Left forelimb (tissue), 1 donor: ENCODE results near the gene PTPN1.

Experiments
- DNase-seq: peaks from one replicate; pipeline ENCODE4 v3.0.0-alpha.2; 2018; ENCODE audit warnings: low spot score

Gene PTPN1

DNA sequence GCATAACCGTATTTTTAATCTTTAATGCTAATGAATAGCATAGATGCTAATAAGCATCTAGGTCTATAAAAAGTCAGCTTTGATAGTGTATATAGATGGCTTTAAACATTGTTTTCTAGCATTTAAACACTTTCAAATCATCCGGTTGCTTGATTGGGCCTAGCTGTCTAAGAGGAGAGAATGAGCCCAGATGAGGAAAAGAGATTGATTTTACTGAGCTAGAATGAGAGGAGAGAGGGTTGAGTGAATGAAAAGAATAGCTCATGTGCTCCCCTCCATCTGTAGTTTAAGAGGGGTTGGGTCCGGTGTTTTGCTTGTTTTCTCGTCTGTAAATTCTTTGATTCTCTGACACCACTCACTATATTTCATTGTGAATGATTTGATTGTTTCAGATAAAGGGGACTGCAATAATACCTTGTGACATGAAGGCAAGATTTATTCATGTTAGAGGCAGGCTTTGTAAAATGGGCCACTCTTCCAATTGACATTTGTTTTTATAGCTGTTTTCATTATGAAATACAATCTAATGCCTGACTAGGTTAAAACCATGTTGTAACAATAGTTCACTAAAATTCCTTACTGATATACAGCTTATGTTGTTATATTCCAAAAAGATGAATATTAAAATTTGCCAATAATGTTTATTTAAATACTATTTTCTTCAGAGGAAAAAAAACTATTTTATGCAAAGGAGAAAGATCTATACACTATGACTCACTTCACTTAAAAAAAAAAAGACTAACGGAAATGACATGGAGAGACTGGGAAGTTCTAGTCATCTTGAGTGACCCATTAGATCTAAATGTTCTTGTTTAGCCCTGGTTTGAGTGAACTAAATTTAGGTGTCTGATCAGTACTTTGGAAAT is 3.2 kb downstream of the PTPN1 start:
- DNase-seq: no peak

DNA sequence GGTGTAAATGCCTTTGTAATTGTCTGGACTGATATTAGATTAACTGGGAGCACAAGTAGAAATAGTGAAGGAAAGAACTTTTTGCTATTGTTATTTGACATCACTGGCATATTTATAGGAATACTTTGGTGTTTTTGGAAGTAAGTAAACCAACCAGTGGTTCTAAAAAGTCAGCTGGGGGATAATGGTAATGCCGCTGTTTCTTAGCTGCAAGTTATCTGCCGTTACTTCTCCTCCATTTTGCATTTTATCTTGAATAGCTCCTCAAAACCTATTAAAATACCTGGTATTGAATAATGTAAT is 3.8 kb downstream of the PTPN1 start:
- DNase-seq: no peak

DNA sequence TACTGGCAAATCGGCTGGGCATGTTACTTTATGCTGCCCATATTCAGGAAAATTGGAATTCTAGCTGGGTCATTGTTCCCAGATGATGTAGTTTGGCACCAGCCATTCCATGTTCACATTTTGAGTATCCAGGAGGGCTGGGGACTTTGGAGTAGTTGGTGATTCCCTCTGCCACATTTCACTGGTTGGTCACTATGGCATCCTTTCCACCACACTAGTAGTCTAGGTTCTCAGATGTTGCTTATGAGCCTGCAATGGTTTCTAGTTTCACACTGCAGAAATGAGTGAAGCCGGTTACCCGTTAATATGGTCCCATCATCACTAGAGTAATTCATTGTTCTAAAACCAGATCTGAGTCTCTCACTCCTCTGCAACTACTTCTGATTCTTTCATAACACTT is 4.6 kb downstream of the PTPN1 start:
- no peak for DNase-seq

DNA sequence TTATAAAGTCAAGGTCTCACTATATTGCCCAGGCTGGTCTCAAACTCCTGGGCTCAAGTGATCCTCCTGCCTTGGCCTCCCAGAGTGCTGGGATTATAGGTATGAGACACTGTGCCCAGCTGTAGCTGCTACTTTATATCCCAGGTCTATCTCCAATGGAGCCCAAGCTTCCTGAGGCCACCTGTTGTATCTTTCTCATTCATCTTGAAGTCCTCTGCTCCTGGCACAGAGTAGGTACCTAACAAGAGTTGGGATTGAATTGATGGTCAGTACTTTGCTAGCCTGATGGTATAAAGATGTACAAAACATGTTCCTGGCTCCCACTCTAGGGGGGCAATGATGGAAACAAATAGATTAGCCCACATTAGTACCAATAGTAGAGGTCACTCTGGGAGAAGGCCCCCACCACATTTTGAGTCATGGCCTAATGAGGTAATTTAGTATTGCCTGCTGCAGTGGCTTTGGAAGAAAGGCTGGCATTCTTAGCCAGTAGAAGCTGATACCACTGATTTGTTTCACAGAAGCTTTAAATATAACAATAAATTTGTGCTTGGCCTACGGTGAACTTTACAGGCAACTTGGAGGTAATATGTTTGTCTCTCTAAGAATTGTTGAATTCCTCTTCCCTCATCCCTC is 5.4 kb downstream of the PTPN1 start:
- DNase-seq: no peak

DNA sequence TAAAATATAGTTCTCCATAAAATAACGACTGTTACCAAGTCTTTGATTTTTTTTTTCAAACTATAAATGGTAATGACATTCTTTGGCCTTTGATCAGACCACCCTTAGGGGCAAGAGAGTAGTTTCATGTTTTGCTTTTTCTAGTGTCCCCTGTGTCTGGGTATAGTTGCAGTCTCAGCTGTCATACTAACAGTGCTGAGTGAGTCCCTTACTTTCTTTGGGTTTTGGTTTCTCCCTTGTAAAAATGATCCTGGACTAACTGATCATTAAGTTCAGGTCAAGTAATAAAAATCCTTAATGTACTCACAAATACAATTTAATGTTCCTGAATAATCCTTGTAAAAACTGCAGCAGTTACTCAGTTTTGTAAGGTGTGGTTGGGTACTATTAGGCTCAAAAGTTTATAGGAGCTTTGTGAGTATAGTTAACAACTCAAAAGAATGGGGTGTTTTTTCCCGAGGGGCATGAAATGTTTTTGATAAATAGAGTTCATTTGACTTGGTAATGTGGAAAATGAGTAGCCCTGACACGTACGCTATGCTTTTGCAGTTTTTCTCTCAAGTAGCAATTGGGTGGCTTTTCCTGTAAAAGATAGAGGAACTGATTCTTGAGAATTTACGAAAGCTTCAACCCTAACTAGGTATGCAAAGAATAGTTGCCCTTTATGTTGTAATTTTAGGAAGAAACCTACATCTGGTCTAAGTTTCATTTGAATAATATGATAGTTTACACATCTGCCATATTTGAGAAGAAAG is 6.2 kb downstream of the PTPN1 start:
- DNase-seq: no peak

DNA sequence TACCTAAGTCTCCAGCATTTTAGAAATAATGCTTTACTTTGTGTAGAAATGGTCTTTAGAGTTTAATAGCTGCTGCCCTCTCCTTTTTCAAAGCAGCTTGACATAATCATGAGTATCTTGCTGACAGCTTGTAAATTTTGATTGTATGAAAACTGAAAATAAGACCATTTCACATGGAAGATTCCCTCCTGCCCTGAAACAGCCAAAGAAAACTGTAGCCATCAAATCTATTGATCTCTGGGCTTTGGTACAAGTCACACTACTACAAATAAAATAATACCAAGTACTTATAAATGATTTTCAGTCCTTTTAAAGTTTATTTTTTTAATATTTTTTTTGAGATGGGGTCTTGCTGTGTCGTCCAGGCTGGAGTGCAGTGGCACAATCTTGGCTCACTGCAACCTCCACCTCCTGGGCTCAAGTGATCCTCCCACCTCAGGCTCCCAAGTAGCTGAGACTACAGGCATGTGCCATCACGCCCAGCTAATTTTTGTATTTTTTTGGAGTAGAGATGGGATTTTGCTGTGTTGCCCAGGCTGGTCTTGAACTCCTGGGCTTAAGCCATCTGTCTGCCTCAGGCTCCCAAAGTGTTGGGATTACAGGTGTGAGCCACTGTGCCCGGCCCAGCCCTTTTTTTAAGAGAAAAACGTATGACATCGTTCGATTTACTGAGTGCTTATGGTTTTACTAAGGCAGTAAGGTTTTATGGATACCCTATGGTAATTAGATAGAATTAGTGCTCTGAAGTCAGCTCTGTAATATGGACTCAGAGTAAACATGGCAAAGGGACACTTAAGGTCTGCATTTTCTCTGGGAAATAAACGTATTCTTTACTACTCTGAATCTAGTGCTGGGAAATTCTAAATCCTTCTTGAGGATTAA is 7.0 kb downstream of the PTPN1 start:
- no peak for DNase-seq

DNA sequence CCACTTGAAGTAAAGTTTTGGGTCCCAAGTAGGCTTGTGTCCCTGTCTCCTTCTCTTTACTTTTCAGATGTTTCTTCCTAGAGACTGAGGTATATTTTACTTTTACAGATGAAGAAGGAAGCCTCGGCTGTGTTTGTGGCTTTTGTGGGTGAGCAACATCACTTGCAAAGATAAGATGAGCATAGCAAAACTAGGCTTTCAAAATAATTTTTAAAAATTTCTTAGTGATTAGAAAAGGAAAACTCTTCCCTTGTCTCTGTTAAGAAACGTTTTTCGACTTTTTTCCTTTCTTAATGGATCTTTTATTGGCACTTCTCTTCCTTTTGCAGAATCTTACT is 7.6 kb downstream of the PTPN1 start:
- no peak for DNase-seq

DNA sequence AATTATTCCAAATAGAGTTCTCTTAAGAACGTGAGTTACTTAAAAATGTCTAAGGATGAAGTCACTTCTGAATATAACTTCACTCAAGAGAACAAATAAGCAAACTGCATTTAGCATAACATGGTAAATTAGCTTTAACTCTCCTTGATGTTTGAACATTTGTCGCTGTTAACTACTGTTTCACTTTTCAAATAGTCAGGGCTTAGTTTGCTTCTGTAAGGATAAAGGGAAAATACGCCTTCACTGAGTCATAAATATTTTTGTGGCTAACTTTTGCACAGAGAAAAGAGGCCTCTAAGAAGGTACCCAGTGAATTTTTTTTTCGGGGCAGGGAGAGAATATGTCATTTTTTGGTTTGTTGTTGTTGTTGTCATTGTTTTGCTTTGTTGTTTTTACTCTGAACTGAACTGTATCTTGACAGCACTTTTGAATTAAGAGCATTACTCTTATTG is 8.1 kb downstream of the PTPN1 start:
- DNase-seq: no peak

DNA sequence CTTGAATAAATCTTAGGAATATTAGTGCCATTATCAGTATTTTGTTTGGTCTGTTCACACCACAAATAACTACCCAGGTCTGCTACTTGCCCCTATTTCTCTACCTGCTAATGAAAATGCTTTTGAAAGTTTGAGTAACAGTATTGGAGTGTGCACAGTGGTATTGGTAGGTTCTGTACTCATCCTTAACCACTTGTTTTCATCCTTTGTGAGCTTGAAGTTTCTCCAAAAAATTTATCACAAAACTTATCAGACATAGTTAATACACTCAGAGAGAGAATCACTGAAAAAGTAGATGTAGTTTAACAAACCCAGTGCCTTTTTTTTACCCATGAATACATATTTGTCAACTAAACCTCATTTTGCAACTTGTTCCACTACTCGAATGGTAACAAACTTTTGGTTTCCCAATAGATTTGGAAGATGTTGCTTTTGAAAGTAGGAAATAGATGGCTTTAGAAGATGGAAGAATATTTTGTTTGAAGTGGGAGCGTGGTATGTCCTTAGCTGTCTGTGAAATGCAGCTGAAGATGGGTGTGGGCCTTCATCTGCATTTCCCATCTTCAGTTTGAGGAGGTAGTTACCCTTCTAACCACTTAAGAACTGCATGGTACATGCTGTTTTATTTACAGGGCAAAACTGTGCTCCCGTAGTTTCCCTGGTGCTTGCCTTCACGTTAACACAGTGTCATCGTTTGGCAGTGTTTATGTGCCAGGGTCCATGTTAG is 9.0 kb downstream of the PTPN1 start:
- no peak for DNase-seq

DNA sequence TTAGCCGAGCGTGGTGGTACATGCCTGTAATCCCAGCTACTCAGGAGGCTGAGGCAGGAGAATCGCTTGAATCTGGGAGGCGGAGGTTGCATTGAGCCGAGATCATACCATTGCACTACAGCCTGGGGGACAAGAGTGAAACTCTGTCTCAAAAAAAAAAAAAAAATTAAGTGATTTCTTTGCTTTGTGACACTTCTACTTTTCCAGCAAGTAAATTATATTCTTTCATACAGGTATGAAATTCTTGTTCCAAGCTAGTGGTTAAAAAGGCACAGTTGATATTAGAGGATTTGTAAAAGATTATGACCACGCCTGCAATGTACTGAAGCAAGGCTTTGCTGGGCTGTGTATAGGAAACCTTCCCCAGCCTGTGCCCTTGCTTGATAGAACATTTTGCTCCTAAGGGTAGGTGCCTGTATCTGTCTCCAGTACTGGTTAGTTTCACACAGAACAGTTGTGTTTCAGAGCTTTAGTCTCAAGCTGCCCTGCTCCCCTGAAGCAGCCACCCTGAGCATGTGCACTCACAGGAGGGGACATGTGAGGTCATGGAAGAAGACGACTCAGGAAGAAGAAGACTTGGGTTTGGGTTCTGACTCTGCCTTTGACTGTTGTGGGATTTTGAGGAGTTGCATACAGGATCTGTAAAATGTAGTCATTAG is 10.2 kb downstream of the PTPN1 start:
- no peak for DNase-seq

DNA sequence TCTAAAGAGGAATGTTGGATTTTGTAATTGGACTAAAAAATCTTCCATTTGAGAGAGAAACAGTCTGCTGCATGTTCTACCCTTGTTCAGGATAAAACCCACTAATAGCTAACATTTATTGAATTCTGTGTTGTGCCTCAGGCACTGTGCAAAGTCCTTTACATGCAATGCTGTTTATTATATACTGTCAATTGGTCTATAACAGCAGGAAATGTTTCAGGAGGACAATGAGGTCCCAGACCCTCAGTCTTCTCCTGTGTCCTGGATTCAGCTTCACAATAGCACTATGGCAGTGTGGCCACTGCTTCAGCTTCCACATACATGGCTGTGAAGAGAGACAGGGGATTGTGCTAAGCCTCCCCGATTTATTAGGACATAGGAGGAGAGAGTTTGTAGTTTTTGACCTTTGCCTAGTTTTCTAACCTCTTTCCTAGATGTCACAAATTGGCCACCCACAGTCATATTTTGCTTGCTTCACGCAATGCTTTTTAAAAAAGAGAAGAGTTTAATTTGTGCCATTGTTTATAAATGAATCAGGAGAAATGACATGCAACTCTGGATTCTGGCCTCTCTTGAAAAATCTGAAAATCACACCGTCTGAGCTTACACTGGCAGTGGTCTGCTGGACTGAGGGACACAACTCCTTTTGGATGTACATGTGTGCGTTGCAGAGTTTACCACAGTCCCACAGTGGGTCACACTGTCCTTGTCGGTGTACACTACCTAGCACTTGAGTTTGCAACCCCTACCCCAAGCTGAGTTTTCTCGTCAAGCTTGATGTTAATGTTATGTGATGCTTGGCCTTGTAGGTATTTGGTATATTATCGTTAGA is 11.3 kb downstream of the PTPN1 start:
- DNase-seq: no peak

DNA sequence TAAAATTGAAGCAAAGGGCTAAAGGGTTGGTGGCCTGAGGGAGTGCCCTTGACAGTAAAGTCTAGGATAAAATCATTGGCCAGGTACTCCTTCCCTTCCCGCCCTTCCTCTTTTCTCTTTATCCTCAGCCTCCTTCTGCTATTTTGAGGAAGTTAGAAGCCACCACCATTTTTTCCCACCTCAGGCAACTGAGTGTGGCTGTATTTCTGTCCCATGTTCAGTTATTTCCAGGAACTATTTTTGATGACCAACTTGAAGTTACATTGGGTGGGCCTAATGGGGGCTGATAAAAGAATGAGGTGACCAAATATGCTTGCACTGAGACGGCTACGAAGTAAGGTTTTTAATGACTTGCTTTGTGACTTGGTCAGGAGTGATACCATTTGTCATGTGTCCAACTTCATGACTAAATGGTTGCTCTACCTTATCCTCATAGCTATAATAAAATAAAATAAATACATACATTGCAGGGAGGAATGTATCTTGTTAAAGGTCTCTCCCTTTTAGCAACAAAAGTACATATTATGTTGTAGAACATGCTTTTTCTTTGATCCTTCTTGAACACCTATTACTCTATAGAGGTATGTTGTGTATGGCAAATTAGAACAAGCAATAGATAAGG is 12.0 kb downstream of the PTPN1 start:
- DNase-seq: no peak

DNA sequence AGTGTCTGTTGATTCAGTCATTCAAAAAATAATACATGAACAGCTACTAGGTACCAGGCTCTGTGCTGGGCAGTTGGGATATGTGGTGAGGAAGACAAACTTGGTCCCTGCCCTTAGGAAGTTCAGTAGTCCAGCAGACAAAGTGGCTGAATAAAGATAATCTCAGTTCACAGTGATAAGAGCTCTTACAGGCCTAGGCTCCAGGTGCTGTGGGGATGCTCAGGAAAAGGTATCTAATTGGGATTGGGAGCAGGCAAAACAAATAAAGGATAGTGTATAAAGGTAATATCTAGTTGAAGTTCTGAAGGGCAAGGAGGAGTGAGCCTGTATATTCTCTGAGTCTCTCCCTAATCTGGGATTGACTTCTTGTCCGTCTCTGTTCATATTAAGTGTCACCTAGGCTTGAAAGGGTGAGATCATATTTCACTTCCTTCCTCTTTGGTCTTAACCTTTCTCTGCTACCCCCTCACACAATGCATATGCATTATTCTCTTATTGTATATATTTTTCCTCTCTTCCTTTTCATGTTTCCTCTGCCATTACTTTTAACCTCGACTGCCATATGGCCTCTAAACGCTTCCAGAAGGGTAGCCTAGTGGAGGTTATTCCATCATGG is 13.5 kb downstream of the PTPN1 start:
- DNase-seq: no peak

DNA sequence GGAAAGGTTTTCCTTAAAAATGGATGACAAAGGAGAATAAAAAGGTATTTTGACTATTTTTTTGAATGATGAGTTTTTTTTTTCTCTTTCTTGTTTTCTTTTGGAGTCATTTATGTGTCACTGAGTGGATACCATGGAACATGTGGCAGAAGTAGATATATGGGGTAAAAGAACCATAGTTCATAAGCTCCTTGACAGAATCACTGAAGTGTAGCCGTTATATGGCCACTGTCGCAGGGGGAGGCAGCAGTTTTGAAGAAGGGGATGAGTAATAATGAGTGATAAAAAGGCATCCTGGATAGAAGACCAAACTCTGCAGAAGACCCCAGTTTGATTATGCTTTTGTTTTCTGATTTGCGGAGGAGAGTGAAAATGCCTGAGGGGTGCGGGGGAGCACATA is 15.5 kb downstream of the PTPN1 start:
- no peak for DNase-seq

DNA sequence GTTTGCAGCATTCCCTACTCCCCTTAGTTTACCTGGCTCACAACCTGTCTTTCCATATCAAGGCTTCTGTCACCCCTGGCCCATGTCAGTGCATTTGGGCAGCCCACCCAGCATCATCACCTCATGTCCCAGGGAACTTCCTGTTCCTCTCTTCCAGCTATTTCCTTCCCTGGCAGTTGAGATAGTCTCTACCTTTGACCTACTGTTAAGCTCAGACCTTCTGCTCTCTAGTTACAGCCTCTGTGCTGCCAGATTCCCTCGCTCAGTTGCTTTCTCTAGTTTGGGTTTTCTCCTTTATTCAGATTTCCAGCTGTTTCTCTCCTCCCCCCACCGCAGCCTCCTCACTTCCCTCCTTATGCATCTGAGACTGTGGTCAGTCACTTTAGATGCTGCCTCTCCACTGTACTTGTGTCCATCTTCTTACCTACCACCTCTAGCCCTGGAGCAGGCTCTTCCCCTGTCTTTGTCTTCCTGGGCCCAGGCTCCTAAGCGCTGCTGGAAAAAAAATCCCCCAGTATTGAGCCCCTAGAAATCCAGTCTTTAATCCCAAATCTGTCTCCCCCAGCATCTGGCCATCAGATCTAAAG is 16.3 kb downstream of the PTPN1 start:
- DNase-seq: no peak

DNA sequence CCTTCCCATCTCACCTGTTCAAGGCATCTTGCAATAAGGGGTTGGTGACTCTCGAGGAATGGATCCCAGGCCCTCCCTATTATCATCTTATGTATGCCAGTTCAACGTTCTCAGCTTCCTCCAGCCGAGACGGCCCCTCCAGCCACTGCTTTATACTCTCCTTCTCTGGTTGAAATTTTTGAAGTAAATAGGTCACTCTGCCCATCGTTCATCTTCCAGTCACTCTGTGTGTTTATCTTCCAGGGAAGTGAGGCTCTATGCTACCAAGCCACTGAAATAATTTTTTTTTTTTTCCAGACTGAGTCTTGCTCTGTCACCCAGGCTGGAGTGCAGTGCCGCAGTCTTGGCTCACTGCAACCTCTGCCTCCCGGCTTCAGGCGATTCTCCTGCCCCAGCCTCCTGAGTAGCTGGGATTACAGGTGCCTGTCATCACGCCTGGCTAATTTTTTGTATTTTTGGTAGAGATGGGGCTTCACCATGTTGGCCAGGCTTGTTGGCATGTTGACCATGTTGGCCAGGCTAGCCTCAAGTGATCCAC is 17.0 kb downstream of the PTPN1 start:
- no peak for DNase-seq

DNA sequence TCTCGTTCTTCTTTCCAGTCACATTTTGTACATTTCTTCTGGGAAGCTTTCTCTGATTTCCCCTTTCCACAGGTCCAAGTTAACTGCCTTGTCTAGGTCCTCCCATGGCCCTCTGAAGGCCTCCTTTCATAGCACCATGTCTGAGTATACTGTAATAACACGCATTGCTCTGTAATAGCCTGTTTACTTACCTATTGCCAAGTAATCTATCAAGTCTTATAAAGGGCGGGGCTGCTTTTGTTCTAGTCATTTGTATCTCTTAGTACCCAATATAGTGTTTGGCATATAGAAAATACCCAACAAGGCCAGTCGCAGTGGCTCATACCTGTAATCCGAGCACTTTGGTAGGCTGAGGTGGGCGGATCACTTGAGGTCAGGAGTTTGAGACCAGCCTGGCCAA is 17.9 kb downstream of the PTPN1 start:
- DNase-seq: no peak

DNA sequence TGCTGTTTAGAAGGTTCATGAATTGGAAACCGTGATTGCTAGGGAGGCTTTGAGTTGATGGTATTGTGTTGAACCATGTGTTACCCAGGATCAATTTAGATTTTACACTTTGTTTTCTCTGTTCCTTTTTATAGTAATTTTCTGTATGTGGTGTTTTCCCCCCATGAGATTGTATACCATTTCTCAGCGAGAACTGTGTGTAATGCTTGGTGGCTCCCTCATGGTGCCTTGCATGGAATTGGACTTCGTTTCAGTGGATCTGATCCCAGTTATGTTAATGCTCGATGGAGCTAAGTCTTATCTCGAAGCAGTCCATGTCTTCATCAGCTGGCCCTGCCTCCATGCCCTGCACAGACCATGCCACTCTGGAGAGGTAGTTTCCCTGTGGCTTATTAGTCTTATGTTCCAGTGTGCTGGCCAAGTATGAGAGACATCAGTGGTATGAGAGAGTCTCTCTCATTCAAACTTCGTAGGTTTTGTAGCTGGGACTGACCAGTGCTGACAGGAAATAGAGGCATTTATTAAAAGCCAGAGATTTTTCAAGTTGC is 18.7 kb downstream of the PTPN1 start:
- no peak for DNase-seq
